NCI-H460 (cell line): ENCODE measurements around the gene CCDC88B. TPM values are rescaled to one million over a fixed set of nuclear protein-coding genes. Genes with fewer than 3 reads are reported as not detected.

Experiments used
- DNase-seq: peaks from one replicate; pipeline ENCODE4 v3.0.0-alpha.2; 2016; ENCODE audit warnings: low read depth; ENCODE audit errors: extremely low read depth
- small RNA-seq, 2 experiments: library from RNA; depleted of rRNA; stranded (forward); fragments of <200 nt; gene quantifications; one replicate each; pipeline ENCODE3, GENCODE V24; 2014
- total RNA-seq: library from RNA; depleted of rRNA; stranded (reverse); fragments of >200 nt; shearing (Covaris generic); gene quantifications from 2 replicates; pipeline ENCODE4 v1.2.3, GENCODE V29; 2014; rRNA removed

CCDC88B gene
- total RNA-seq, 1 experiment from 2014 or later, result 3.7 TPM

- DNase-seq, result no peak
Observed at GRCh38 chr11:64401775-64402174, 61.8 kb downstream of the CCDC88B start.

- no peak for DNase-seq
Observed at GRCh38 chr11:64403106-64403505, 63.1 kb downstream of the CCDC88B start.

DNA sequence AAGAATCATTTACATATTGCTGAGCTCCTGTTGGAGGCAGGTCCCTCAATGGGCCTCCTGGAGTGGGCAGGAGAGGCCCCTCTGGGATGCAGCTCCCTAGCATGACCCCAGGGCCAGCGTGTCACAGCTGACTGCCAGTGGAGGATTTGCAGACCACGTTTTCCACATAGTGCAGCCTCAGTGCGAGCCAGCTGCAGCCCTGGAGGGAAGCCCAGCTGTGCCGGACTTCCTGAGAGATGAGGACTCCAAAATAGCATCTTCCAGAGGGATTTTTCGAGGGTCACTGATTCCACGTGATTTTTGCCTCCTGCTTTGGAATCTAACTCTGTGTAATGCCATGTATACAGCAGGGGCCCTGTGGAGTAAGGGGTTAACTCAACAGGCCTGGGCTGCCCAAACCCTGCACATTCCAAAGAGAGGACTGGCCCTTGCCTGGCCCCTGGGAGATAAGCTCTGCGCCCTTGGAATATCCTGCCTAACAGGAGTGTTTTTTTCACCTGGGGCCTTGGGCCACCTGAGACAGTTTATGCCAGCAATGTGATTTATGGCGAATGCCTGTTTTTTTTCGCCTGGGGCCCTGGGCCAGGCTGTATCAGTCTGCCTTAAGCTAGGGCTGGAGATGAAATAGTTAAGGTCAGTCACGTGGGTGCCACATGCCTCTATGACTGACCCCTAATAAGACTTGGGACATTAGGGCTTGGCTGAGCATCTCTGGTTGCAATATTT lies 66.4 kb downstream of the CCDC88B start:
- no peak for DNase-seq

Small RNA genes within 50 kb of the gene (small RNA-seq; reads per million reads assigned to genes)
- gene MIR1237, result 0 to 0.06 reads per million in 2 experiments
- gene MIR7155, result 0 to 0.41 reads per million in 2 experiments
- 0 reads per million in 2 experiments for gene RF00019

Other genes starting within 250 kb of the CCDC88B start
- 29.3 and 32.2 TPM in 2 replicates for gene MACROD1, start 174.1 kb upstream of the CCDC88B start, total RNA-seq
- gene STIP1, start 154.0 kb upstream of the CCDC88B start, total RNA-seq, result 147 and 154 TPM in 2 replicates
- 55.8 and 60.2 TPM in 2 replicates for gene FERMT3, start 133.5 kb upstream of the CCDC88B start, total RNA-seq
- gene TRPT1, start 114.0 kb upstream of the CCDC88B start, total RNA-seq, result 14.5 and 19.4 TPM in 2 replicates
- gene NUDT22, start 113.9 kb upstream of the CCDC88B start, total RNA-seq, result 24.6 and 27.5 TPM in 2 replicates
- gene DNAJC4, start 109.7 kb upstream of the CCDC88B start, total RNA-seq, result 7.9 and 8.7 TPM in 2 replicates
- 8.7 and 10.9 TPM in 2 replicates for gene VEGFB, start 105.6 kb upstream of the CCDC88B start, total RNA-seq
- 57.6 and 61.0 TPM in 2 replicates for gene FKBP2, start 99.1 kb upstream of the CCDC88B start, total RNA-seq
- 184 and 245 TPM in 2 replicates for gene PPP1R14B, start 93.3 kb upstream of the CCDC88B start, total RNA-seq
- gene PLCB3, start 88.7 kb upstream of the CCDC88B start, total RNA-seq, result 15.4 and 16.2 TPM in 2 replicates
- 66.2 and 68.0 TPM in 2 replicates for gene BAD, start 55.5 kb upstream of the CCDC88B start, total RNA-seq
- gene GPR137, start 54.4 kb upstream of the CCDC88B start, total RNA-seq, result 16.4 and 20.0 TPM in 2 replicates
- 0.10 TPM in 1 of 2 replicates, not detected in the other for gene KCNK4, start 48.9 kb upstream of the CCDC88B start, total RNA-seq
- 0.59 and 2.0 TPM in 2 replicates for gene CATSPERZ, start 39.8 kb upstream of the CCDC88B start, total RNA-seq
- 42.2 and 52.8 TPM in 2 replicates for gene ESRRA, start 34.7 kb upstream of the CCDC88B start, total RNA-seq
- 202 and 230 TPM in 2 replicates for gene TRMT112, start 22.6 kb upstream of the CCDC88B start, total RNA-seq
- 205 and 210 TPM in 2 replicates for gene PRDX5, start 22.1 kb upstream of the CCDC88B start, total RNA-seq
- gene RPS6KA4, start 19.0 kb downstream of the CCDC88B start, total RNA-seq, result 15.1 and 16.8 TPM in 2 replicates
- 0.02 TPM in 1 of 2 replicates, not detected in the other for gene SLC22A11, start 215.7 kb downstream of the CCDC88B start, total RNA-seq